K562 (cell line): Measurements from ENCODE around the gene AAGAB. TPM values are rescaled to one million over a fixed set of nuclear protein-coding genes. Genes with fewer than 3 reads are reported as not detected.
A peak's percentile ranks its signal among the peaks of the same experiment; 100 is the strongest.

Source experiments
- ARHGAP35 ChIP-seq: fragments of 450-650 bp; IDR thresholded peaks from 2 replicates; pipeline ENCODE4 v1.6.1; 2018; ENCODE audit not compliant: partially characterized antibody
- ATF4 ChIP-seq: fragments of 450-650 bp; formaldehyde crosslinking; IDR thresholded peaks from 2 replicates; pipeline ENCODE4 v1.4.0; 2022; ENCODE audit warnings: mild to moderate bottlenecking, moderate library complexity
- E2F3 ChIP-seq: fragments of 250-450 bp; sonication (Bioruptor Pico); IDR thresholded peaks from 2 replicates; pipeline ENCODE4 v1.4.0; 2020; ENCODE audit warnings: mild to moderate bottlenecking
- ILK ChIP-seq: fragments of 450-650 bp; IDR thresholded peaks from 2 replicates; pipeline ENCODE4 v1.6.1; 2016; ENCODE audit warnings: missing genetic modification characterization, low read depth, mild to moderate bottlenecking, missing compliant biosample characterization, moderate library complexity, borderline replicate concordance
- KLF16 ChIP-seq: IDR thresholded peaks from 2 replicates; pipeline ENCODE4 v1.6.1; 2016; ENCODE audit warnings: antibody characterized with exemption
- MXI1 ChIP-seq: IDR thresholded peaks from 2 replicates; pipeline ENCODE4 v1.6.1; 2011; ENCODE audit warnings: low read depth, mild to moderate bottlenecking, improper control_type of control experiment, low read length
- NFE2L1 ChIP-seq: fragments of 450-650 bp; IDR thresholded peaks from 2 replicates; pipeline ENCODE4 v1.6.1; 2016; ENCODE audit warnings: missing genetic modification characterization, low read depth, mild to moderate bottlenecking, missing compliant biosample characterization, moderate library complexity, borderline replicate concordance
- SREBF1 ChIP-seq: fragments of 150-350 bp; IDR thresholded peaks from 2 replicates; pipeline ENCODE4 v1.6.1; 2014; ENCODE audit warnings: antibody characterized with exemption, low read depth, low read length, borderline replicate concordance
- TRIM24 ChIP-seq, 2 experiments: fragments of 450-650 bp; IDR thresholded peaks; 2 replicates each; pipeline ENCODE4 v1.6.1; 2016
- U2AF2 ChIP-seq: fragments of 200-400 bp; formaldehyde crosslinking; optimal IDR thresholded peaks from 2 replicates; pipeline ENCODE3; 2017; ENCODE audit warnings: low read depth, mild to moderate bottlenecking, low read length
- ZFP1 ChIP-seq: fragments of 450-650 bp; formaldehyde crosslinking; IDR thresholded peaks from 2 replicates; pipeline ENCODE4 v1.4.0; 2020; ENCODE audit warnings: mild to moderate bottlenecking, mixed read lengths
- ZNF12 ChIP-seq: sonication (generic); formaldehyde crosslinking; IDR thresholded peaks from 2 replicates; pipeline ENCODE4 v1.4.0; 2020; ENCODE audit warnings: mild to moderate bottlenecking, missing genetic modification reagents
- ZNF232 ChIP-seq: sonication (generic); formaldehyde crosslinking; IDR thresholded peaks from 2 replicates; pipeline ENCODE4 v1.8.0; 2022; ENCODE audit warnings: mild to moderate bottlenecking, missing genetic modification reagents
- ZNF407 ChIP-seq: fragments of 450-650 bp; IDR thresholded peaks from 2 replicates; pipeline ENCODE4 v1.6.1; 2016; ENCODE audit warnings: low read depth
- ZNF512 ChIP-seq: IDR thresholded peaks from 2 replicates; pipeline ENCODE4 v1.6.1; 2016; ENCODE audit warnings: missing genetic modification characterization, missing compliant biosample characterization
- polyA plus RNA-seq, 8 experiments: library from polyadenylated mRNA; depleted of rRNA in 4 of 8; stranded (reverse) in 5 of 8; unstranded in 3 of 8; fragments of >200 nt; fragmentation: Nextera tagmentation in 2 of 8; fragmentation: Illumina TruSeq in 1 of 8; extraction: Ambion mirVana in 2 of 8; extraction: Trizol in 1 of 8; gene quantifications; 2 replicates each; pipeline versions ENCODE4 v1.2.1 to v1.2.3, GENCODE V29; 2011 to 2014; ENCODE audit warnings: inconsistent platforms in 1 of 8, missing spikeins in 1 of 8
- total RNA-seq, 7 experiments: library from RNA; depleted of rRNA in 6 of 7; stranded (reverse); fragments of >200 nt in 6 of 7; fragmentation: Illumina TruSeq in 2 of 7; extraction: Trizol in 2 of 7; gene quantifications; 2 replicates each; pipeline versions ENCODE4 v1.2.1 to v1.2.3, GENCODE V29; 2011 to 2021; ENCODE audit warnings: low replicate concordance in 1 of 7

AAGAB gene
- total and polyA plus RNA-seq, 9 of the 15 experiments (the other 6 are each of a cell fraction or from before 2014, with no cell fraction given): 17.8 to 109 (median 58.3) TPM

GRCh38 chr15:67178569-67179210 is 75.8 kb downstream of the AAGAB start (continued):
- TF ChIP-seq ZNF407: no peak
- TF ChIP-seq ARHGAP35: no peak
- no peak for TF ChIP-seq NFE2L1
- TF ChIP-seq ILK (tag): no peak
- TF ChIP-seq KLF16: peak; percentile 31; the same call in 1 of the 2 replicates
- no peak for TF ChIP-seq ZNF512
- TF ChIP-seq ATF4 (CRISPR knock-in tag): no peak
- no peak for TF ChIP-seq ZFP1 (CRISPR knock-in tag)
- no peak for TF ChIP-seq MXI1
- no peak for TF ChIP-seq ZNF232
- no peak for TF ChIP-seq ZNF12 (CRISPR knock-in tag)
- no peak for TF ChIP-seq SREBF1
- no peak for TF ChIP-seq U2AF2
- TF ChIP-seq TRIM24 (IDR thresholded peaks at IDR 0.05): peak in 1 of 2 experiments; percentile 36; a peak in 1 of 4 replicates
- TF ChIP-seq E2F3 (CRISPR knock-in tag): no peak
